Superior temporal gyrus (tissue), 1 donor: Measurements from ENCODE around the gene SNX27.
"Not testable (repeated sequence)": the region's sequence is repeated elsewhere in the genome, so short reads cannot be mapped to it uniquely, and the experiment has no call there.

ENCODE experiments used
- DNase-seq: peaks from one replicate; pipeline ENCODE4 v3.0.0-alpha.2; 2016; ENCODE audit errors: extremely low spot score

Gene SNX27

GRCh38 chr1:151639466-151639865, 27.6 kb downstream of the SNX27 start:
- no peak for DNase-seq

GRCh38 chr1:151641229-151641628, 29.4 kb downstream of the SNX27 start:
- no peak for DNase-seq

- DNase-seq: not testable (repeated sequence)
These were observed 31.2 kb downstream of the SNX27 start for GRCh38 chr1:151643085-151643484.

- no peak for DNase-seq
These were observed 32.2 kb downstream of the SNX27 start for GRCh38 chr1:151644001-151644400.

GRCh38 chr1:151653397-151653796, 41.5 kb downstream of the SNX27 start:
- no peak for DNase-seq

GRCh38 chr1:151655371-151655770, 43.5 kb downstream of the SNX27 start:
- DNase-seq: no peak

GRCh38 chr1:151661751-151662150, 49.9 kb downstream of the SNX27 start:
- DNase-seq: no peak

GRCh38 chr1:151668090-151668489, 56.2 kb downstream of the SNX27 start:
- DNase-seq: no peak

- DNase-seq: not testable (repeated sequence)
These were observed 58.3 kb downstream of the SNX27 start for GRCh38 chr1:151670036-151670675.

- no peak for DNase-seq
These were observed 61.6 kb downstream of the SNX27 start for GRCh38 chr1:151673407-151673806.

GRCh38 chr1:151680391-151680790, 68.5 kb downstream of the SNX27 start:
- DNase-seq: no peak

- no peak for DNase-seq
These were observed 69.0 kb downstream of the SNX27 start for GRCh38 chr1:151680826-151681225.

- no peak for DNase-seq
These were observed 70.1 kb downstream of the SNX27 start for GRCh38 chr1:151681923-151682322.

- not testable (repeated sequence) for DNase-seq
These were observed 71.1 kb downstream of the SNX27 start for GRCh38 chr1:151682901-151683300.

GRCh38 chr1:151684128-151684527, 72.3 kb downstream of the SNX27 start:
- no peak for DNase-seq

GRCh38 chr1:151686561-151686960, 74.7 kb downstream of the SNX27 start:
- DNase-seq: no peak

GRCh38 chr1:151689494-151689893, 77.6 kb downstream of the SNX27 start:
- no peak for DNase-seq

GRCh38 chr1:151692226-151692625, 80.4 kb downstream of the SNX27 start:
- DNase-seq: no peak

- DNase-seq: peak; percentile 81
These were observed 81.3 kb downstream of the SNX27 start for GRCh38 chr1:151693057-151693651.

GRCh38 chr1:151701515-151701914, 89.7 kb downstream of the SNX27 start:
- no peak for DNase-seq

GRCh38 chr1:151702936-151703335, 91.1 kb downstream of the SNX27 start:
- no peak for DNase-seq

GRCh38 chr1:151703813-151704212, 92.0 kb downstream of the SNX27 start:
- DNase-seq: no peak

- no peak for DNase-seq
These were observed 92.4 kb downstream of the SNX27 start for GRCh38 chr1:151704246-151704645.

GRCh38 chr1:151705146-151705545, 93.3 kb downstream of the SNX27 start:
- DNase-seq: no peak
